Neural cell (in vitro differentiated cells): ENCODE results near the gene ZNF253. TPM values are rescaled to one million over a fixed set of nuclear protein-coding genes. Genes with fewer than 3 reads are reported as not detected.
"Not testable (repeated sequence)": the region's sequence is repeated elsewhere in the genome, so short reads cannot be mapped to it uniquely, and the experiment has no call there.

Experiments used
- H2AFZ ChIP-seq: fragments of 200-600, 300-800 bp; sonication (generic), shearing (Covaris generic); 2 replicates; pipeline ENCODE4 v1.6.0; 2014; ENCODE audit warnings: low read depth, mild to moderate bottlenecking, antibody characterized with exemption, low read length, moderate library complexity
- H3F3A ChIP-seq: fragments of 200-600 bp; shearing (Covaris generic); 2 replicates; pipeline ENCODE4 v1.6.1; 2016; ENCODE audit warnings: mild to moderate bottlenecking, moderate library complexity, mixed read lengths, antibody characterized with exemption, low read length; ENCODE audit not compliant: insufficient read depth, poor library complexity, severe bottlenecking
- H3K27ac ChIP-seq: fragments of 200-600, 300-800 bp; sonication (generic), shearing (Covaris generic); 2 replicates; pipeline ENCODE4 v1.5.1; 2014; ENCODE audit warnings: mild to moderate bottlenecking, low read length, moderate library complexity
- H3K27me3 ChIP-seq: fragments of 300-800, 200-600 bp; sonication (generic), shearing (Covaris generic); 2 replicates; pipeline ENCODE4 v1.6.0; 2014; ENCODE audit warnings: mild to moderate bottlenecking, low read depth, low read length, moderate library complexity; ENCODE audit not compliant: insufficient read depth
- H3K36me3 ChIP-seq: fragments of 300-800, 200-600 bp; sonication (generic), shearing (Covaris generic); 2 replicates; pipeline ENCODE4 v1.5.1; 2014; ENCODE audit warnings: mild to moderate bottlenecking, antibody characterized with exemption, low read length, moderate library complexity; ENCODE audit not compliant: insufficient read depth
- H3K4me2 ChIP-seq: fragments of 300-800, 200-600 bp; sonication (generic), shearing (Covaris generic); 2 replicates; pipeline ENCODE4 v1.6.0; 2014; ENCODE audit warnings: mild to moderate bottlenecking, low read length
- H3K4me3 ChIP-seq: fragments of 300-800, 200-600 bp; sonication (generic), shearing (Covaris generic); 2 replicates; pipeline ENCODE4 v1.5.1; 2014; ENCODE audit warnings: mild to moderate bottlenecking, low read length, moderate library complexity
- H3K79me2 ChIP-seq: fragments of 200-600 bp; shearing (Covaris generic); replicated peaks from 2 replicates; pipeline ENCODE4 v1.6.0; 2014; ENCODE audit warnings: mild to moderate bottlenecking, low read length, moderate library complexity; ENCODE audit not compliant: insufficient read depth
- H3K9ac ChIP-seq: fragments of 300-800, 200-600 bp; sonication (generic), shearing (Covaris generic); 2 replicates; pipeline ENCODE4 v1.6.1; 2016; ENCODE audit warnings: mild to moderate bottlenecking, low read length, mixed read lengths
- H3K9me2 ChIP-seq: fragments of 200-600 bp; shearing (Covaris generic); 2 replicates; pipeline ENCODE4 v1.6.1; 2016; ENCODE audit warnings: mild to moderate bottlenecking, low read length, mixed read lengths; ENCODE audit not compliant: insufficient read depth
- H3K9me3 ChIP-seq: fragments of 200-600, 300-800 bp; sonication (generic), shearing (Covaris generic); 2 replicates; pipeline ENCODE4 v1.6.1; 2016; ENCODE audit warnings: mild to moderate bottlenecking, mixed run types, low read length, moderate library complexity, mixed read lengths
- H4K20me1 ChIP-seq: fragments of 200-600 bp; shearing (Covaris generic); 2 replicates; pipeline ENCODE4 v1.6.1; 2016; ENCODE audit warnings: mild to moderate bottlenecking, mixed run types; ENCODE audit not compliant: insufficient read depth
- CTCF ChIP-seq: fragments of 450-650 bp; IDR thresholded peaks from 2 replicates; pipeline ENCODE4 v1.5.1; 2014; ENCODE audit warnings: antibody characterized with exemption, mild to moderate bottlenecking, moderate library complexity; ENCODE audit not compliant: poor library complexity, severe bottlenecking
- EP300 ChIP-seq: fragments of 450-650 bp; conservative IDR thresholded peaks from 2 replicates; pipeline ENCODE4 v1.6.1; 2014; ENCODE audit warnings: antibody characterized with exemption, mild to moderate bottlenecking, moderate library complexity; ENCODE audit not compliant: poor library complexity, severe bottlenecking
- EZH2 ChIP-seq: fragments of 200-600, 300-800 bp; shearing (Covaris generic), sonication (generic); IDR thresholded peaks from 2 replicates; pipeline ENCODE4 v1.6.1; 2014; ENCODE audit warnings: antibody characterized with exemption, low read length, borderline replicate concordance, mild to moderate bottlenecking; ENCODE audit not compliant: insufficient read depth, poor library complexity, severe bottlenecking
- MXI1 ChIP-seq: fragments of 450-650 bp; conservative IDR thresholded peaks from 2 replicates; pipeline ENCODE4 v1.6.1; 2014; ENCODE audit warnings: antibody characterized with exemption, mild to moderate bottlenecking; ENCODE audit not compliant: poor library complexity, severe bottlenecking
- POLR2AphosphoS5 ChIP-seq: IDR thresholded peaks from 2 replicates; pipeline ENCODE4 v1.6.1; 2012
- RAD21 ChIP-seq: fragments of 450-650 bp; conservative IDR thresholded peaks from 2 replicates; pipeline ENCODE4 v1.6.1; 2014; ENCODE audit warnings: antibody characterized with exemption, mild to moderate bottlenecking, moderate library complexity
- REST ChIP-seq: IDR thresholded peaks from 2 replicates; pipeline ENCODE4 v1.6.1; 2012; ENCODE audit warnings: borderline replicate concordance
- SMC3 ChIP-seq: fragments of 450-650 bp; conservative IDR thresholded peaks from 2 replicates; pipeline ENCODE4 v1.6.1; 2014; ENCODE audit warnings: antibody characterized with exemption, mild to moderate bottlenecking, moderate library complexity; ENCODE audit not compliant: poor library complexity
- TAF1 ChIP-seq: IDR thresholded peaks from 2 replicates; pipeline ENCODE4 v1.6.1; 2012; ENCODE audit warnings: low read depth
- polyA plus RNA-seq: library from polyadenylated mRNA; depleted of rRNA; stranded (reverse); fragments of >200 nt; gene quantifications from 2 replicates; pipeline ENCODE4 v1.2.3, GENCODE V29; 2014

ZNF253 gene
- polyA plus RNA-seq, 1 donor from 2014 or later: 25.9 TPM

- Histone ChIP-seq H2AFZ (no peak overlapping the region), H4K20me1 (no peaks in the 10 kb centered on the region), H3K9ac (no peak overlapping the region), H3F3A (no peaks in the 10 kb centered on the region), H3K79me2 (peaks cover 24% of the 10 kb centered on the region), H3K36me3 (peaks cover 3% of the 10 kb centered on the region), H3K27ac (peak overlapping the region; percentile 91), H3K9me2 (no peaks in the 10 kb centered on the region), H3K27me3 (no peaks in the 10 kb centered on the region), H3K4me2 (no peak overlapping the region), H3K4me3 (peak overlapping the region; percentile 90), H3K9me3 (peaks cover 3% of the 10 kb centered on the region)
- TF ChIP-seq EZH2 (no peak), REST (no peak), EP300 (no peak), MXI1 (no peak), POLR2AphosphoS5 (no peak), TAF1 (no peak), RAD21 (no peak), CTCF (no peak)
These were observed 34.6 kb downstream of the ZNF253 start for GRCh38 chr19:19900139-19900728.

GRCh38 chr19:19900729-19901444 is 35.2 kb downstream of the ZNF253 start, which contains the start of gene ZNF93:
ZNF93 (plus strand) TSS chr19:19900946; CDS start chr19:19901089, 143 bp downstream.
- Histone ChIP-seq H2AFZ (peak within 1 kb of the TSS; percentile 65), H3K4me2 (peak within 1 kb of the TSS; percentile 55), H3K79me2 (peaks cover 31% of the 10 kb centered on the region), H3K27ac (peak within 1 kb of the TSS; percentile 91), H3K27me3 (no peaks in the 10 kb centered on the region), H3K9me3 (peaks cover 6% of the 10 kb centered on the region), H3F3A (no peaks in the 10 kb centered on the region), H4K20me1 (no peaks in the 10 kb centered on the region), H3K4me3 (peak within 1 kb of the TSS; percentile 90), H3K9ac (peak within 1 kb of the TSS; percentile 90), H3K36me3 (peaks cover 3% of the 10 kb centered on the region), H3K9me2 (no peaks in the 10 kb centered on the region)
- TF ChIP-seq EP300 (peak; percentile 62), EZH2 (no peak), POLR2AphosphoS5 (peak; percentile 93), TAF1 (peak; percentile 86), REST (peak; percentile 79), RAD21 (no peak), CTCF (no peak), SMC3 (peak; percentile 31), MXI1 (peak; percentile 78)

GRCh38 chr19:19907551-19907950 is 41.9 kb downstream of the ZNF253 start:
- not testable (repeated sequence) for H3K9me3 ChIP-seq, H3K4me2 ChIP-seq, H3K9ac ChIP-seq, H3K27ac ChIP-seq, H3F3A ChIP-seq, H3K4me3 ChIP-seq, H4K20me1 ChIP-seq, H3K27me3 ChIP-seq, H2AFZ ChIP-seq, H3K9me2 ChIP-seq, H3K36me3 ChIP-seq
- H3K79me2 ChIP-seq: peaks cover 91% of the 10 kb centered on the region
